ENCODE measurements around the gene RAB24.
"Not testable (repeated sequence)": the region's sequence is repeated elsewhere in the genome, so short reads cannot be mapped to it uniquely, and the experiment has no call there.

Gene RAB24

GRCh38 chr5:177303121-177303924 lies at the start of gene RAB24, which contains the start of gene PRELID1:
Gene RAB24 (minus strand): TSS chr5:177303719. CDS start chr5:177303288, 431 bp downstream.
Gene PRELID1 (plus strand): TSS chr5:177303799. CDS start chr5:177303986, 187 bp downstream.
- DNase-seq = peak; percentile 11 to 88

- no peak for DNase-seq
These were observed 49.6 kb upstream of the RAB24 start for GRCh38 chr5:177353093-177353492.

- peak; percentile 90 to 93 for DNase-seq
These were observed 48.1 kb upstream of the RAB24 start, which contains the start of gene LMAN2 for GRCh38 chr5:177351392-177352329. Gene LMAN2 (minus strand): TSS chr5:177351668. CDS start chr5:177351647, 21 bp downstream.

GRCh38 chr5:177350776-177351391 lies 47.4 kb upstream of the RAB24 start:
- DNase-seq = no peak

- DNase-seq = no peak
These were observed 46.2 kb upstream of the RAB24 start for GRCh38 chr5:177349762-177350161.

GRCh38 chr5:177349362-177349647 lies 45.8 kb upstream of the RAB24 start:
- no peak for DNase-seq

GRCh38 chr5:177347699-177348098 lies 44.2 kb upstream of the RAB24 start:
- no peak for DNase-seq

GRCh38 chr5:177346820-177347219 lies 43.3 kb upstream of the RAB24 start:
- DNase-seq = no peak

- DNase-seq = no peak
These were observed 41.4 kb upstream of the RAB24 start for GRCh38 chr5:177344891-177345290.

GRCh38 chr5:177343777-177344176 lies 40.3 kb upstream of the RAB24 start:
- no peak for DNase-seq

- DNase-seq = not testable (repeated sequence)
These were observed 39.5 kb upstream of the RAB24 start for GRCh38 chr5:177343000-177343399.

- no peak for DNase-seq
These were observed 35.7 kb upstream of the RAB24 start for GRCh38 chr5:177339107-177339638.

GRCh38 chr5:177338251-177339106 lies 35.0 kb upstream of the RAB24 start:
- DNase-seq = no peak

GRCh38 chr5:177336603-177337494 lies 33.3 kb upstream of the RAB24 start:
- no peak for DNase-seq

- peak in 1 of 2 experiments; percentile 42 for DNase-seq
These were observed 32.6 kb upstream of the RAB24 start for GRCh38 chr5:177336112-177336511.

GRCh38 chr5:177335701-177336065 lies 32.2 kb upstream of the RAB24 start:
- no peak for DNase-seq

- no peak for DNase-seq
These were observed 31.5 kb upstream of the RAB24 start for GRCh38 chr5:177334781-177335700.

GRCh38 chr5:177334155-177334551 lies 30.6 kb upstream of the RAB24 start:
- DNase-seq = no peak

GRCh38 chr5:177333420-177334154 lies 30.1 kb upstream of the RAB24 start:
- DNase-seq = no peak
